GM19035 (cell line): Measurements from ENCODE around the gene TOR3A.

ENCODE experiments used
- ATAC-seq: cut with Tn5 transposase; IDR thresholded peaks from one replicate; pipeline ENCODE4 v1.9.1; 2021; ENCODE audit not compliant: unreplicated experiment

TOR3A gene

DNA sequence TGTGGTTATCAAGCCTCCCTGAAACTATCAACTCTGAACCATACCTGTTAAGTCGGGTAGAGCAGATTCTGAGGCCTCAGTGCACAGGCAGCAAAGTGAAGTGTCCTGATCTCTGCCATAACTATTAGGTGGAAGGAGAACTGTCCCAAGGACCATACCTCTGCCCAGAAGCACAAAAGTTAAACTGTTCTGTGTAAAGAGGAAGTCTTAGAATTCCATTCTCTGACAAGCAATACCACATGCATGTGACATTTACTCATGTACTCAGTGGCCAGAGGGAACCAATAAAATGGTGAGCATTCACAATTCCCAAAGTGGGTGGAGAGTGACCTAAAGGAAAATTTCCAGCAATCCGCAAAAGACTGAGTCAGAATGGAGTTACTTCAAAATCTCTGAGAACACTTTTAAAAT, 61.0 kb downstream of the TOR3A start:
- no peak for ATAC-seq

DNA sequence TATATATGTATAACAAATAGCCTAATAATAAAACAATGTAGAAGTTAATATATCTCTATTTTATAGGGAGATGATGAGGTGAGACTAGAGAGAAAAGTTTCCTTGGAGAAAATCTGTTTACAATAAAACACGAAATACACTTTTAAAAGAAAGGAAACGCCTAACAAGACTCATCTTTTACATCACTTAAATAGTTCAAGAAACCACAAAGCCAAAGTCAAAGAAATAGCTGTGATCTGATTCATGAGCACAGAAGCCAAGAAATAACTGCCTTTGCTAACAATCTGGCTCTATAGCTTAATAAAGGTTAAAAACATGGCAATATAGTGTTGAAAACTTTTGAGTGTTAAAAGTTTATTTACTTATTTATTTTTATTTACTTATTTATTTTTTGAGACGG, 61.5 kb downstream of the TOR3A start:
- ATAC-seq = no peak

DNA sequence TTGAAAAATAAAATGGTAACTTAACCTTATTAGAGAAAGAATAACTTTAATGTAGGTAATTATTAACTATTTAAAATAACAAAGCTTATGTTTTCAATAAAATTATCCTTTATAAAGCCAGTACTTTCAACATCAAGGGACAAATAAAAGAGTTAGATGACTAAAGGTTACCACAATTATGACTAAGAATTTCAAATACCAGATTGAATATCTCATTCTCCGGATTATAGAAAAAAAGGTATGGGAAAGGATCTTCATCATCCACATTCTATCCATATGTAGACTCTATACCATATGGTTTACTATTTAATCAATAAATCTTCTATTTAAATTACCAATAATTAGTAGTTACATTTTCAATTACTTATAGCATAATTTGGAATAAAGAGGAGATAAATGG, 62.8 kb downstream of the TOR3A start:
- no peak for ATAC-seq

- no peak for ATAC-seq
These were observed 63.7 kb downstream of the TOR3A start for GRCh38 chr1:179145521-179145920.
